Measurements from ENCODE around the gene GPR84.

GPR84 gene

GRCh38 chr12:54363618-54364017, 668 bp downstream of the GPR84 start:
- no peaks in the 10 kb centered on the region for H3F3A ChIP-seq (ENCODE audit: insufficient read depth, low read length)
- no peaks in the 10 kb centered on the region for H3K9me3 ChIP-seq (ENCODE audit: low read length)
- H2AFZ ChIP-seq (ENCODE audit: low read length): no peak overlapping the region
- no peak overlapping the region for H3K27ac ChIP-seq (ENCODE audit: low read depth, low read length, poor library complexity, severe bottlenecking)
- H3K9ac ChIP-seq (ENCODE audit: low read length): no peak overlapping the region
- no peak overlapping the region for H3K4me3 ChIP-seq (ENCODE audit: low read depth, low read length, poor library complexity, severe bottlenecking)
- peaks cover 15% of the 10 kb centered on the region for H3K4me1 ChIP-seq (ENCODE audit: insufficient read depth, low read length, severe bottlenecking)
- no peak for TF ChIP-seq CTCF (IDR thresholded peaks at IDR 0.05; ENCODE audit: low read length)
- no peak for TF ChIP-seq EZH2 (IDR thresholded peaks at IDR 0.05; ENCODE audit: borderline replicate concordance, low read length)
- no peaks in the 10 kb centered on the region for H4K20me1 ChIP-seq (ENCODE audit: insufficient read depth, low read length)
- H3K9me2 ChIP-seq (ENCODE audit: low read depth, low read length): no peaks in the 10 kb centered on the region
- no peaks in the 10 kb centered on the region for H3K27me3 ChIP-seq (ENCODE audit: insufficient read depth, low read length)
- H3K36me3 ChIP-seq (ENCODE audit: insufficient read depth, low read length): no peaks in the 10 kb centered on the region
- no peaks in the 10 kb centered on the region for H3K79me2 ChIP-seq (ENCODE audit: insufficient read depth, low read length)
- H3K4me2 ChIP-seq (ENCODE audit: low read length): no peak overlapping the region

DNA sequence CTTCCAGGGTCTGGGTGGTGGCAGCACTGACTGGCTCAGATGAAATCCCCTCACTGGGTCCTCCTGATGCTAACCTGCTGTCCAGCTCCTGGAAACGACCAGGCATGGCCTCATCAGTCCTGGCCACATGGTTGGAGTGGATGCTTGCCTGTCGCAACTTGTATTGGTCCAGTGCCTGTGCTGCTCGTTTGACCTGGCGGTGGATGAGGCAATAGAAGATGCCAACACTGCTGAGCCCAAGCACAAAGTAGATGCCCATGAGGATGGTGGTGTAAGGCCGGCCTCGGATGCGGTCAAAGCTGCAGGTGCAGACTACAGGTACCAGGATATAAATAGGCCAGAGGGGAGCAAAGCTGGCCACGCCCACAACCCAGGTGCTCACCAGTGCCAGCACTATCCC, 1.2 kb downstream of the GPR84 start:
- Histone ChIP-seq H3K4me3 (ENCODE audit: low read depth, low read length, poor library complexity, severe bottlenecking) (no peak overlapping the region), H3K9ac (ENCODE audit: low read length) (no peak overlapping the region), H4K20me1 (ENCODE audit: insufficient read depth, low read length) (no peaks in the 10 kb centered on the region), H3K9me3 (ENCODE audit: low read length) (no peaks in the 10 kb centered on the region), H3K4me2 (ENCODE audit: low read length) (no peak overlapping the region), H3K36me3 (ENCODE audit: insufficient read depth, low read length) (no peaks in the 10 kb centered on the region), H3F3A (ENCODE audit: insufficient read depth, low read length) (no peaks in the 10 kb centered on the region), H3K27me3 (ENCODE audit: insufficient read depth, low read length) (no peaks in the 10 kb centered on the region), H3K79me2 (ENCODE audit: insufficient read depth, low read length) (no peaks in the 10 kb centered on the region), H3K4me1 (ENCODE audit: insufficient read depth, low read length, severe bottlenecking) (peaks cover 15% of the 10 kb centered on the region), H2AFZ (ENCODE audit: low read length) (no peak overlapping the region), H3K9me2 (ENCODE audit: low read depth, low read length) (no peaks in the 10 kb centered on the region), H3K27ac (ENCODE audit: low read depth, low read length, poor library complexity, severe bottlenecking) (no peak overlapping the region)
- TF ChIP-seq CTCF (IDR thresholded peaks at IDR 0.05; ENCODE audit: low read length): no peak
- no peak for TF ChIP-seq EZH2 (IDR thresholded peaks at IDR 0.05; ENCODE audit: borderline replicate concordance, low read length)

DNA sequence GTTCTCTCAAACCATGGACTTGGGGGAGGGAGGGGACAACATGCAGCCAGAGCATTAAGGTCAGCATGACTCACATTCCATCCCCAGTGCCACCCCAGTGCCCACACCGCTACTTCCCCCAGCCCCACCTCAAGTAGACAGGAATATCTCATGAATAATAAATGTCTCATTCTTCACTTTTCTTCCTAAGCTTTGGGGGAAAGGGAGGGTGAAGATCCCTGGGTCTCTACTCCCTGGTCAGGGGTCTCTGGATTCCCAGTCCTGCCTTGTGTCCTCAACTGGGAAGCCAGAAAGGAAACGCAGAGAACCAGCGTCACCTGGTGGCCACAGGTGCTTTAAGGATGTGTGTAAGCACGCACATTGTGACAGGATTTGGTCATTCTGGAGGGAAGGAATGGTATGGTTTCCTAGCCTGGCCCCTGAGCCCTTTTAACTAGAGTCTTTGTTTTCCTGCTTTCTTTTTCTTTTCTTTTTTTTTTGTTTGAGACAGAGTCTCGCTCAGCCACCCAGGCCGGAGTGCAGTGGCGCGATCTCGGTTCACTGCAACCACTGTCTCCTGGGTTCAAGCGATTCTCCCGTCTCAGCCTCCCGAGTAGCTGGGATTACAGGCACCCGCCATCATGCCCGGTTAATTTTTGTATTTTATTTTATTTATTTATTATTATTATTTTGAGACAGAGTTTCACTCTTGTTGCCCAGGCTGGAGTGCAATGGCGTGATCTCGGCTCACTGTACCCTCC, 3.4 kb downstream of the GPR84 start:
- H3K36me3 ChIP-seq (ENCODE audit: insufficient read depth, low read length): no peaks in the 10 kb centered on the region
- H3K9me2 ChIP-seq (ENCODE audit: low read depth, low read length): no peaks in the 10 kb centered on the region
- H3F3A ChIP-seq (ENCODE audit: insufficient read depth, low read length): no peaks in the 10 kb centered on the region
- H3K4me3 ChIP-seq (ENCODE audit: low read depth, low read length, poor library complexity, severe bottlenecking): no peak overlapping the region
- no peaks in the 10 kb centered on the region for H3K9me3 ChIP-seq (ENCODE audit: low read length)
- no peak overlapping the region for H3K4me2 ChIP-seq (ENCODE audit: low read length)
- H3K9ac ChIP-seq (ENCODE audit: low read length): no peak overlapping the region
- TF ChIP-seq EZH2 (IDR thresholded peaks at IDR 0.05; ENCODE audit: borderline replicate concordance, low read length) (no peak), CTCF (IDR thresholded peaks at IDR 0.05; ENCODE audit: low read length) (peak; percentile 92)
- H4K20me1 ChIP-seq (ENCODE audit: insufficient read depth, low read length): no peaks in the 10 kb centered on the region
- peaks cover 30% of the 10 kb centered on the region for H3K4me1 ChIP-seq (ENCODE audit: insufficient read depth, low read length, severe bottlenecking)
- H3K79me2 ChIP-seq (ENCODE audit: insufficient read depth, low read length): no peaks in the 10 kb centered on the region
- no peak overlapping the region for H2AFZ ChIP-seq (ENCODE audit: low read length)
- no peak overlapping the region for H3K27ac ChIP-seq (ENCODE audit: low read depth, low read length, poor library complexity, severe bottlenecking)
- no peaks in the 10 kb centered on the region for H3K27me3 ChIP-seq (ENCODE audit: insufficient read depth, low read length)

All from OCI-LY1 (cell line).